ENCODE results near the gene LRP1B. TPM values are rescaled to one million over a fixed set of nuclear protein-coding genes. Genes with fewer than 3 reads are reported as not detected.

LRP1B gene
- total and polyA plus RNA-seq, 2 of the 8 experiments (the other 6 are each of a cell fraction or from before 2014, with no cell fraction given) = 0.03 TPM; not detected in 1

- no peak for DNase-seq (ENCODE audit: low read depth in 1 of 2, low spot score in 2 of 2)
- CTCF ChIA-PET (ENCODE audit: partially characterized antibody) = no interaction called here
- TF ChIP-seq YY1 (IDR thresholded peaks at IDR 0.05; ENCODE audit: low read depth, low read length) = no peak
- TF ChIP-seq CHD1 (IDR thresholded peaks at IDR 0.05; ENCODE audit: low read depth, low read length) = no peak
- TF ChIP-seq EP300 (IDR thresholded peaks at IDR 0.05; ENCODE audit: borderline replicate concordance in 1 of 2, low read depth in 2 of 2, low read length in 2 of 2) = no peak
- no peak for TF ChIP-seq PHF8 (conservative IDR thresholded peaks at IDR 0.05; ENCODE audit: low read depth, low read length)
- TF ChIP-seq BCL11A (IDR thresholded peaks at IDR 0.05; ENCODE audit: low read depth in 2 of 2, low read length in 2 of 2) = no peak
- TF ChIP-seq MAFK (IDR thresholded peaks at IDR 0.05; ENCODE audit: low read depth, low read length) = peak; percentile 72
- no peak for TF ChIP-seq SP2 (IDR thresholded peaks at IDR 0.05; ENCODE audit: low read length)
- TF ChIP-seq POLR2A (IDR thresholded peaks at IDR 0.05; ENCODE audit: control extremely low read depth in 1 of 2, low read depth in 2 of 2, low read length in 2 of 2) = no peak
- TF ChIP-seq BACH1 (IDR thresholded peaks at IDR 0.05; ENCODE audit: low read length) = peak; percentile 80
- no peak for TF ChIP-seq CTBP2 (IDR thresholded peaks at IDR 0.05; ENCODE audit: borderline replicate concordance, insufficient read depth, insufficient read length, low read length)
- TF ChIP-seq RNF2 (IDR thresholded peaks at IDR 0.05; ENCODE audit: borderline replicate concordance, low read depth, low read length, missing control alignments, poor library complexity, severe bottlenecking) = no peak
- TF ChIP-seq JUND (IDR thresholded peaks at IDR 0.05; ENCODE audit: low read length) = no peak
- no peak for TF ChIP-seq KDM1A (IDR thresholded peaks at IDR 0.05; ENCODE audit: borderline replicate concordance, low read length)
- no peak for TF ChIP-seq HDAC6 (IDR thresholded peaks at IDR 0.05; ENCODE audit: low read depth, low read length)
- peak; percentile 29 to 46 for TF ChIP-seq RAD21 (IDR thresholded peaks at IDR 0.05 in 1 of 2, conservative IDR thresholded peaks at IDR 0.05 in 1 of 2; ENCODE audit: low read depth in 2 of 2, low read length in 2 of 2)
These were observed 1434.4 kb downstream of the LRP1B start for GRCh38 chr2:140696449-140696848.

More at GRCh38 chr2:140696449-140696848, 1434.4 kb downstream of the LRP1B start:
- H4K20me1 ChIP-seq (replicated peaks in 1 of 2; ENCODE audit: control insufficient read depth in 1 of 2, insufficient read depth in 2 of 2, low read length in 2 of 2) = no peaks in the 10 kb centered on the region
- no peak overlapping the region for H2BK5ac ChIP-seq (ENCODE audit: low read depth, low read length)
- peaks cover 0 to 6% (median 0%) of the 10 kb centered on the region in 4 experiments; a peak in 1 of 7 replicates for H3K4me1 ChIP-seq (replicated peaks in 1 of 4; ENCODE audit: control insufficient read depth in 3 of 4, insufficient read depth in 4 of 4, low read length in 3 of 4)
- no peak overlapping the region for H3K4me2 ChIP-seq (ENCODE audit: insufficient read depth in 1 of 2, low read depth in 2 of 2, low read length in 2 of 2)
- no peak overlapping the region for H2BK120ac ChIP-seq (replicated peaks; ENCODE audit: low read depth, low read length)
- 90% methylated on average over 3 of the region's 3 CpGs; no CpG with 5 or more reads in 1 of the 2 experiments for WGBS, 2 experiments (ENCODE audit: extremely low coverage in 1 of 2, insufficient coverage in 1 of 2, insufficient read length in 1 of 2, insufficient replicate concordance in 2 of 2, low coverage in 1 of 2, low lambda C conversion rate in 2 of 2, missing lambda C conversion rate in 1 of 2)
- no peak overlapping the region for H2BK12ac ChIP-seq (ENCODE audit: low read depth, low read length)
- no peaks in the 10 kb centered on the region for H3K36me3 ChIP-seq (ENCODE audit: control insufficient read depth in 2 of 4, insufficient read depth in 4 of 4, low read length in 3 of 4)
- no peak overlapping the region for H4K5ac ChIP-seq (ENCODE audit: insufficient read length, low read depth, low read length)
- no peak overlapping the region for H3K4ac ChIP-seq (replicated peaks; ENCODE audit: insufficient read length, low read depth, low read length)
- no peak overlapping the region for H3K18ac ChIP-seq (ENCODE audit: extremely low read depth, low read length)
- no peak overlapping the region for H2BK20ac ChIP-seq (ENCODE audit: low read length)
- no peak overlapping the region for H2BK15ac ChIP-seq (ENCODE audit: low read length)
- no peak overlapping the region for H4K91ac ChIP-seq (replicated peaks; ENCODE audit: insufficient read length, low read length)
- no peak overlapping the region for H3K23ac ChIP-seq (ENCODE audit: insufficient read length)
- H4K8ac ChIP-seq (ENCODE audit: extremely low read depth, insufficient read depth, low read length) = no peak overlapping the region
- no peak overlapping the region for H3K27ac ChIP-seq (ENCODE audit: low read depth, low read length)
- no peak overlapping the region for H3K9ac ChIP-seq (replicated peaks in 1 of 4; ENCODE audit: extremely low read depth in 1 of 4, low read depth in 3 of 4, low read length in 3 of 4)
- no peaks in the 10 kb centered on the region for H3K9me3 ChIP-seq (ENCODE audit: insufficient read depth in 2 of 2, low read depth in 1 of 2, low read length in 1 of 2)
- H3K56ac ChIP-seq (replicated peaks; ENCODE audit: insufficient read length, low read depth, low read length) = no peak overlapping the region
- no peak overlapping the region for H3K14ac ChIP-seq (ENCODE audit: insufficient read length)
- no peaks in the 10 kb centered on the region for H3K23me2 ChIP-seq (ENCODE audit: low read depth, low read length)
- no peak overlapping the region for H2AK5ac ChIP-seq (ENCODE audit: low read depth, low read length)
- H2AFZ ChIP-seq (ENCODE audit: low read length) = no peak overlapping the region
- POLR2A ChIA-PET (ENCODE audit: partially characterized antibody) = no interaction called here
- no peak for FAIRE-seq
- no peaks in the 10 kb centered on the region for H3K79me1 ChIP-seq (ENCODE audit: low read depth, low read length)
- H3K79me2 ChIP-seq (ENCODE audit: control insufficient read depth in 1 of 2, insufficient read depth in 2 of 2, low read length in 2 of 2) = no peaks in the 10 kb centered on the region
- no peak overlapping the region for H3K4me3 ChIP-seq (ENCODE audit: extremely low read depth in 1 of 4, insufficient read depth in 2 of 4, low read depth in 3 of 4, low read length in 4 of 4)
- H3K27me3 ChIP-seq (replicated peaks in 1 of 4; ENCODE audit: control insufficient read depth in 3 of 4, extremely low read depth in 1 of 4, insufficient read depth in 3 of 4, low read length in 3 of 4) = no peaks in the 10 kb centered on the region

Measured in H1 (cell line).